Astrocyte (in vitro differentiated cells and primary cell): ENCODE measurements around the gene PBX3.

ENCODE experiments used
- CTCF ChIP-seq: IDR thresholded peaks from 2 replicates; pipeline ENCODE4 v1.5.1; 2011; ENCODE audit warnings: low read depth, mild to moderate bottlenecking, inconsistent platforms, low read length, moderate library complexity; ENCODE audit not compliant: insufficient read depth
- EZH2 ChIP-seq: IDR thresholded peaks from 2 replicates; pipeline ENCODE4 v1.6.1; 2012; ENCODE audit warnings: mild to moderate bottlenecking, low read length, inconsistent platforms; ENCODE audit not compliant: insufficient read depth

- TF ChIP-seq CTCF (no peak), EZH2 (no peak)
Observed at GRCh38 chr9:125908136-125908535, 161.0 kb downstream of the PBX3 start.
